ENCODE measurements around the gene TRAPPC6A. TPM values are rescaled to one million over a fixed set of nuclear protein-coding genes. Genes with fewer than 3 reads are reported as not detected.

The TRAPPC6A gene
- total RNA-seq, 4 donors from 2014 or later: 18.4 to 29.2 (median 24.8) TPM

DNA sequence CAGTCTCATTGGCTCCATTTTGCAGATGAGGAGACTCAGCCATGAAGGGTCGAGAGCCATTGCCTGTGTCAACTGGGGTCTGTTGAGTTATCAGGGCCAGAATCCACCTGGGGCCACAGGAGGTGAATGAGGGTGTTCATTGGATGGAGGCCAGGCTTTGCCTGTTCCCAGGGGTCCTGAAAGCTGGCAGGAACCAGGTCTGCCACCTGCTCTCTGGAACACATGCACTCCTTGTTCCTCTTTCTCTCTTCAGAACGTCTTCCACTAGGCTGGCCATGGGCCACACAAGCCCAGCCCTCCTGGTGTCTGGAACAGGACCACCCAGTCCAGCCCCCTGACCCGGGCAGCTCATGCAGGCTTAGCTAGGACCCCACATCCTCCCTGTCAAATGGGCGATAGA, 63.9 kb downstream of the TRAPPC6A start:
- TF ChIP-seq POLR2A (IDR thresholded peaks at IDR 0.05): no peak
- TF ChIP-seq, protein P1, sequence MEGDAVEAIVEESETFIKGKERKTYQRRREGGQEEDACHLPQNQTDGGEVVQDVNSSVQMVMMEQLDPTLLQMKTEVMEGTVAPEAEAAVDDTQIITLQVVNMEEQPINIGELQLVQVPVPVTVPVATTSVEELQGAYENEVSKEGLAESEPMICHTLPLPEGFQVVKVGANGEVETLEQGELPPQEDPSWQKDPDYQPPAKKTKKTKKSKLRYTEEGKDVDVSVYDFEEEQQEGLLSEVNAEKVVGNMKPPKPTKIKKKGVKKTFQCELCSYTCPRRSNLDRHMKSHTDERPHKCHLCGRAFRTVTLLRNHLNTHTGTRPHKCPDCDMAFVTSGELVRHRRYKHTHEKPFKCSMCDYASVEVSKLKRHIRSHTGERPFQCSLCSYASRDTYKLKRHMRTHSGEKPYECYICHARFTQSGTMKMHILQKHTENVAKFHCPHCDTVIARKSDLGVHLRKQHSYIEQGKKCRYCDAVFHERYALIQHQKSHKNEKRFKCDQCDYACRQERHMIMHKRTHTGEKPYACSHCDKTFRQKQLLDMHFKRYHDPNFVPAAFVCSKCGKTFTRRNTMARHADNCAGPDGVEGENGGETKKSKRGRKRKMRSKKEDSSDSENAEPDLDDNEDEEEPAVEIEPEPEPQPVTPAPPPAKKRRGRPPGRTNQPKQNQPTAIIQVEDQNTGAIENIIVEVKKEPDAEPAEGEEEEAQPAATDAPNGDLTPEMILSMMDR (IDR thresholded peaks at IDR 0.05 in 4 of 5, conservative IDR thresholded peaks at IDR 0.05 in 1 of 5): no peak
- H3K4me1 ChIP-seq: peaks cover 39 to 46% of the 10 kb centered on the region in 2 donors
- in situ Hi-C loops (cut with MboI; ENCODE audit: low sequenced_read_pairs in 4 of 4): no loop called here
- intact Hi-C loops (cut with DNase I; ENCODE audit: low total_unique reads): no loop called here
- H3K9me3 ChIP-seq: no peaks in the 10 kb centered on the region
- H3K36me3 ChIP-seq: no peaks in the 10 kb centered on the region
- no peak overlapping the region for H3K27ac ChIP-seq
- ATAC-seq: no peak
- no peak overlapping the region for H3K4me3 ChIP-seq
- no peak for DNase-seq
- no peaks in the 10 kb centered on the region for H3K27me3 ChIP-seq

DNA sequence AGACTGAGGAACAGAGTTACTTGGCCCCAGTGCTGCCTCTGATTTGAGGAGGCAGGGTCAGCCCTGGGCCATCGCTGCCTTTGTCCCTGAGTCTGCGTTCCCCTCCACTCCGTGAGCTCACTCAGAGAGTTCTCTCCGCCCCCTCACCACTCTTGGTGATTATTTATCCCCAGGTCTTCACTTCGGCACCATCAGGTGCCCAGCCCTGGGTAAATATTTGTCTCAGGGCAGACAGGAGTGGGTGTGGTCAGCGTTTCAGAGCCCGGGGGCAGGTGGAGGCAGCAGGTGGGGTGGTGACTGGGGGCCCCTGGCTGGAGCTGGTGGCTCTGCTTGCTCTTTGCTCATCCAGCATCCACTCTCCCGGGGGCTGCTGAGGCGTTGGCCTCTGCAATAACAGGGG, 64.4 kb downstream of the TRAPPC6A start:
- in situ Hi-C loops (cut with MboI; ENCODE audit: low sequenced_read_pairs in 4 of 4): no loop called here
- Histone ChIP-seq H3K4me1 (peaks cover 34 to 41% of the 10 kb centered on the region in 2 donors), H3K4me3 (no peak overlapping the region), H3K36me3 (no peaks in the 10 kb centered on the region), H3K27ac (no peak overlapping the region), H3K9me3 (no peaks in the 10 kb centered on the region), H3K27me3 (no peaks in the 10 kb centered on the region)
- TF ChIP-seq, protein P1 (IDR thresholded peaks at IDR 0.05 in 4 of 5, conservative IDR thresholded peaks at IDR 0.05 in 1 of 5): no peak
- no peak for TF ChIP-seq POLR2A (IDR thresholded peaks at IDR 0.05)
- no peak for ATAC-seq
- no peak for DNase-seq
- intact Hi-C loops (cut with DNase I; ENCODE audit: low total_unique reads): no loop called here

Other genes starting within 250 kb of the TRAPPC6A start
- gene APOC4, start 236.0 kb downstream of the TRAPPC6A start, total RNA-seq: not detected
- 10 to 100 TPM in 1 of 4 donors, 1 to 10 TPM in 1, not detected in 2; 8.9 to 24.0 TPM for gene APOC2, start 232.2 kb downstream of the TRAPPC6A start, total RNA-seq
- gene CLPTM1, start 222.9 kb downstream of the TRAPPC6A start, total RNA-seq: 100 to 1,000 TPM in 1 of 4 donors, 10 to 100 TPM in 3; 61.3 to 116 (median 89.4) TPM
- 10 to 100 TPM in 3 of 4 donors, 1 to 10 TPM in 1; 8.4 to 21.5 (median 12.9) TPM for gene RELB, start 176.8 kb downstream of the TRAPPC6A start, total RNA-seq
- 100 to 1,000 TPM in 2 of 4 donors, 10 to 100 TPM in 2; 28.8 to 121 (median 91.5) TPM for gene CLASRP, start 139.2 kb downstream of the TRAPPC6A start, total RNA-seq
- not detected for gene ZNF296, start 101.8 kb downstream of the TRAPPC6A start, total RNA-seq
- 10 to 100 TPM; 18.6 to 33.4 (median 27.9) TPM for gene GEMIN7, start 99.0 kb downstream of the TRAPPC6A start, total RNA-seq
- 10 to 100 TPM; 30.5 to 51.1 (median 39.7) TPM for gene PPP1R37, start 85.1 kb downstream of the TRAPPC6A start, total RNA-seq
- under 1 TPM in 1 of 4 donors, not detected in 3; 0.16 TPM for gene NKPD1, start 17.3 kb downstream of the TRAPPC6A start, total RNA-seq
- gene BLOC1S3, start 547 bp upstream of the TRAPPC6A start, total RNA-seq: 10 to 100 TPM in 1 of 4 donors, 1 to 10 TPM in 3; 1.9 to 14.9 (median 5.8) TPM
- under 1 TPM in 2 of 4 donors, not detected in 2; 0.46 to 0.55 TPM for gene EXOC3L2, start 67.2 kb upstream of the TRAPPC6A start, total RNA-seq
- 10 to 100 TPM; 12.2 to 42.5 (median 22.1) TPM for gene MARK4, start 73.0 kb upstream of the TRAPPC6A start, total RNA-seq
- over 10,000 TPM; 18,507 to 37,792 (median 27,366) TPM for gene CKM, start 144.6 kb upstream of the TRAPPC6A start, total RNA-seq
- 1 to 10 TPM in 1 of 4 donors, not detected in 3; 2.7 TPM for gene KLC3, start 162.5 kb upstream of the TRAPPC6A start, total RNA-seq
- gene ERCC2, start 192.3 kb upstream of the TRAPPC6A start, total RNA-seq: 1 to 10 TPM; 4.8 to 8.9 (median 7.2) TPM
- 1 to 10 TPM; 1.1 to 6.9 (median 1.5) TPM for gene PPP1R13L, start 226.8 kb upstream of the TRAPPC6A start, total RNA-seq
- gene POLR1G, start 228.4 kb upstream of the TRAPPC6A start, total RNA-seq: 1 to 10 TPM; 5.1 to 8.3 (median 5.8) TPM
- 100 to 1,000 TPM in 2 of 4 donors, 10 to 100 TPM in 2; 92.1 to 185 (median 103) TPM for gene ERCC1, start 245.7 kb upstream of the TRAPPC6A start, total RNA-seq